C4-2B (cell line): ENCODE data around the gene JAGN1.
"Not testable (repeated sequence)": the region's sequence is repeated elsewhere in the genome, so short reads cannot be mapped to it uniquely, and the experiment has no call there.

Experiments used
- H3K27ac ChIP-seq: fragments of 450-650 bp; 2 replicates; pipeline ENCODE4 v1.5.1; 2017
- CTCF ChIP-seq: fragments of 450-650 bp; conservative IDR thresholded peaks from 2 replicates; pipeline ENCODE4 v1.5.1; 2017; ENCODE audit warnings: mild to moderate bottlenecking
- ZFX ChIP-seq: fragments of 450-650 bp; IDR thresholded peaks from 2 replicates; pipeline ENCODE4 v1.6.1; 2017

JAGN1 gene

GRCh38 chr3:9852528-9852927 is 37.9 kb upstream of the JAGN1 start:
- no peak overlapping the region for H3K27ac ChIP-seq
- TF ChIP-seq CTCF (no peak), ZFX (no peak)

GRCh38 chr3:9854291-9854940 is 36.0 kb upstream of the JAGN1 start:
- H3K27ac ChIP-seq = not testable (repeated sequence)

GRCh38 chr3:9855594-9855993 is 34.8 kb upstream of the JAGN1 start:
- H3K27ac ChIP-seq = no peak overlapping the region
- TF ChIP-seq ZFX = no peak
- TF ChIP-seq CTCF = no peak

GRCh38 chr3:9859530-9860025 is 30.8 kb upstream of the JAGN1 start:
- TF ChIP-seq ZFX (no peak), CTCF (no peak)

GRCh38 chr3:9861201-9861600 is 29.2 kb upstream of the JAGN1 start:
- no peak overlapping the region for H3K27ac ChIP-seq
- TF ChIP-seq CTCF (no peak), ZFX (no peak)

More at GRCh38 chr3:9859530-9860025, 30.8 kb upstream of the JAGN1 start:
- H3K27ac ChIP-seq = no peak overlapping the region

- H3K27ac ChIP-seq = no peak overlapping the region
- TF ChIP-seq CTCF = no peak
- no peak for TF ChIP-seq ZFX
Measured at GRCh38 chr3:9861626-9862130, 28.7 kb upstream of the JAGN1 start.

- H3K27ac ChIP-seq = no peak overlapping the region
- no peak for TF ChIP-seq ZFX
- TF ChIP-seq CTCF = no peak
Measured at GRCh38 chr3:9862391-9863057, 27.9 kb upstream of the JAGN1 start.
